Anterior cingulate cortex (tissue), 58 donors: ENCODE data around the gene PLEKHG1.

ENCODE experiments used
- DNase-seq, 58 donors: peaks; one replicate each; lab custom pipeline; 2025; lab: John Stamatoyannopoulos, UW

PLEKHG1 gene

GRCh38 chr6:150617496-150618460, 18.1 kb downstream of the PLEKHG1 start:
- DNase-seq, result no peak

GRCh38 chr6:150619275-150619674, 19.6 kb downstream of the PLEKHG1 start:
- DNase-seq, result no peak

- DNase-seq, result no peak
Observed at GRCh38 chr6:150620244-150620643, 20.6 kb downstream of the PLEKHG1 start.

- no peak for DNase-seq
Observed at GRCh38 chr6:150620763-150621162, 21.1 kb downstream of the PLEKHG1 start.

GRCh38 chr6:150622476-150622875, 22.8 kb downstream of the PLEKHG1 start:
- no peak for DNase-seq

- peak in 1 of 58 donors; percentile 19 for DNase-seq
Observed at GRCh38 chr6:150622941-150623874, 23.5 kb downstream of the PLEKHG1 start.

- no peak for DNase-seq
Observed at GRCh38 chr6:150624191-150624590, 24.5 kb downstream of the PLEKHG1 start.

GRCh38 chr6:150625927-150626326, 26.2 kb downstream of the PLEKHG1 start:
- no peak for DNase-seq

- DNase-seq, result no peak
Observed at GRCh38 chr6:150627154-150627553, 27.5 kb downstream of the PLEKHG1 start.

- DNase-seq, result no peak
Observed at GRCh38 chr6:150627585-150628025, 27.9 kb downstream of the PLEKHG1 start.

- no peak for DNase-seq
Observed at GRCh38 chr6:150628908-150629307, 29.2 kb downstream of the PLEKHG1 start.

GRCh38 chr6:150631283-150631983, 31.7 kb downstream of the PLEKHG1 start:
- DNase-seq, result no peak

GRCh38 chr6:150631984-150632642, 32.4 kb downstream of the PLEKHG1 start:
- DNase-seq, result no peak

GRCh38 chr6:150632785-150633485, 33.2 kb downstream of the PLEKHG1 start:
- DNase-seq, result no peak

- no peak for DNase-seq
Observed at GRCh38 chr6:150633486-150633834, 33.8 kb downstream of the PLEKHG1 start.

GRCh38 chr6:150634176-150634963, 34.7 kb downstream of the PLEKHG1 start:
- no peak for DNase-seq

GRCh38 chr6:150634964-150635292, 35.2 kb downstream of the PLEKHG1 start:
- DNase-seq, result no peak

- DNase-seq, result no peak
Observed at GRCh38 chr6:150635906-150636514, 36.3 kb downstream of the PLEKHG1 start.
